ENCODE results near the gene KSR1.
"Not testable (repeated sequence)": the region's sequence is repeated elsewhere in the genome, so short reads cannot be mapped to it uniquely, and the experiment has no call there.

Gene KSR1

DNA sequence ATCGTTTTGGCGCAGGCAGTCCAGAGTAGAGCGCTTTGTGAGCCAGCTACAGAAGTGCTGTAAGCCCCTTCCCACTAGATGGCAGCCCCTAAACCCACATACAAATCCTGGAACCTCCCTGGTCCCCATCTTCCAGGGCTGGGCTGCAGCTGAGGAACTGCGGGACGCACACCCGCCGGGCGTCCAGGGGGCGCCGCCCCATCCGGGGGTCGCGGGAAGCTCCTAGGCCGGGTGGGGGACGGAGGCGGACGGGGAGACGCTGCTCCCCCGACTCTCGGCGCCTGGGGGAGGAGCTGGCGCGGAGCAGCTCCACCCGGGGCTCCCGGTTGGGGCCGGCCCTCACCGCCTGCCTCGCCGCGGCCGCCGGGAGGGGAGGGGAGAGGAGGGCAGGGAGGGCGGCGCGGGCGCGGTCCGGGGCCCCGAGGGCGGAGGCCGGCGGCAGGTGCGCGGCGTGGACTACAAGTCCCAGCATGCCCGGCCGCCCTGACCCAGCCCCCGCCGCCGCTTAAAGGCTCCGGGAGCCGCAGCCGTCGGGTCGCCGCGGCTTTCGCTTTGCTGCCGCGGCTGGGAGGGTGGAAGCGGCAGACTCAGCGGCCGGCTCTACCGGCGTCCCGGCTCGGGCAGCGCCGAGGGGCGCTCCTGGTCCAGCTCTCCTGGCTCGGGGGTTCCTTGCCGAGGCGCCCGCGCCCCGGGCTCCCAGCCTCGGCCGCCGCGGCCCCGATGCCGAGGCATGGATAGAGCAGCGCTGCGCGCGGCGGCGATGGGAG lies at the start of gene KSR1:
KSR1 (plus strand) TSS at position 535 of the 767 bp plus-strand sequence; CDS start at position 731, 196 bp downstream.
- DNase-seq: peak; percentile 91

DNA sequence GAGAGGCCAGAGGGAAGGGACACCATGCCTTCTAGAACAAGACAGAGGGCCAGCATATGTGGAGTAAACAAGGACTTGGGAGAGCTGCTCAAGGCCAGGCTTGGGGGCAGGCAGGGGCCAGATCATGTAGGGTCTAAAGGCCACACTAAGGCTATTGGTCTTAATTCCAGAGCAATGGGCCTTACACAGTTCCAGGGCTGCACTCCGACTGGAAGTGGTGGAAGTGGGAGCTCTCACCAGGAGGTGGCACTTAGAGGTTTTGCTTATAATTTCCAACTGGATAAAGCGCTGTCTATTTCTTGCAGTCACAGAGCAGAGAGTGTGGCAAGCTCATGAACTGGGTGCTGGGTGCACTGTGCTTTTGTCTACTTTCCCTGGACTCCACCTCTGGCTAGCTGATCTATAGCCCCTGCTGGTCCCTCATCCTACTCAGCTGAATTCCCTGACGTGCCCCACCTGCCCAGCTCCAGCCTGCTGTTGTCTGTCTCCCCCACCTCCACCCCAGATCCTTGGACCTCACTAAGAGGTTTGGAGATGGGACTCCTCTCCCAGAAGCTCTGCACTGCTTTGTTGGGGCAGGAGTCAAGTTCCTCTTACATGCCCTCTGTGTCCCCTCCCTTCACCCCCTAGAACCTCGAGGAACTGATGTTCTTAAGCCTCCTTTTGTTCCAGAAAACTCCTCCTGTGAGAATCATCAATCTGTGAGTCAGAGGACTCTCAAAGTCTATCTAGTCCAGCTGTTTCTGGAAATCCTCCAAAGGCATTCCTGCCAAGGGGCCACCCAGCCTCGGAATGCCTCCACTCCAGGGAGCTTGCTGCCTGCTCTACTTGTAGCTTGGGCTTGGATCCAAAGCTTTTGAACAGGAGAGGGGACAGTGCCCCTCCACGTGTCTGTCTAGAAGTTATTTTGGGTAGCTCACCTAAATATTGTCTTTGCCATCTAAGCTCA lies 48.1 kb upstream of the KSR1 start:
- no peak for DNase-seq

GRCh38 chr17:27408891-27409290 lies 47.4 kb upstream of the KSR1 start:
- no peak for DNase-seq

DNA sequence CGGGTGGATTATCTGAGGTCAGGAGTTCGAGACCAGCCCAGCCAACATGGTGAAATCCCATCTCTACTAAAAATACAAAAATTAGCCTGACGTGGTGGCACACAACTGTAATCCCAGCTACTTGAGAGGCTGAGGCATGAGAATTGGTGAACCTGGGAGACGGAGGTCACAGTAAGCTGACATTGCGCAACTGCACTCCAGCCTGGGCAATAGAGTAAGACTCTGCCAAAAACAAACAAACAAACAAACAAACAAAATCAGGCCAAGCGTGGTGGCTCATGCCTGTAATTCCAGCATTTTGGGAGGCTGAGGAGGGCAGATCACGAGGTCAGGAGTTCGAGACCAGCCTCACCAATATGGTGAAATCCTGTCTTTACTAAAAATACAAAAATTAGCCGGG lies 44.1 kb upstream of the KSR1 start:
- not testable (repeated sequence) for DNase-seq

DNA sequence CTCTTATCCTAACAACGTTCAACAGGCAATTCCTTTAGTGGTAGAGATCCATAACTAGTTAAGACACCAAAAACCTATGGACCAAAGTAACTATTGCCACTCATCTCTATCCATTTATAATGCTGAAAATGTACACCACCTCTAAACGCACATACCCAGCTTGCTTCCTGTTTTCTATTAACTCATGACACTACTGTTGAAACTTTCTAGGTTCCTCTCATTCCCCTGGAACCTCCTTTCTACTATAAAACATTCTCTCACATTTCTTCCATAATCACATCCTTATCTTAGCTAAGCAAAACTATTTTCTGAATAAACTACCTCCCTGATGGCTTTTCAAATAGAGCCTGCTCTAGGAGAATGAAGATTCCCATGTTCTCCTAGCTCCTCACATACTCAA lies 42.9 kb upstream of the KSR1 start:
- DNase-seq: no peak

GRCh38 chr17:27413792-27414191 lies 42.5 kb upstream of the KSR1 start:
- no peak for DNase-seq

GRCh38 chr17:27414271-27414670 lies 42.0 kb upstream of the KSR1 start:
- DNase-seq: no peak

DNA sequence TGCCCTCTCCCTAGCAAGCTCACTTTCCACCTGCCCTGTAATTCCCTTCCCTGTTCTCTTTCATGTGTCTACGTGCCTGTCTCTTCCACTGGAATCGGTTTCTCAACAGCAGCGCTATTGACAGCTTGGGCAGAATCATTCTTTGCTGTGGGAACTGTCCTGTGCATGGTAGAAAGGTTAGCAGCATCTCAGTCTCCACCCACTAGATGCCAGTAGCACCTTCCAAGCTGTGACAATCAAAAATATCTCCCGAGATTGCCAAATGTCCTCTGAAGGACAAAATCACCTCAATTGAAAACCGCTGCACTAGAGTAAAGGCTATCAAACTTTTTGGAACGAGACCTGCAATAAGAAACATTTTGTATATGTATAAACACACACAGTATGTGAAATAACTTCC lies 41.6 kb upstream of the KSR1 start:
- no peak for DNase-seq

GRCh38 chr17:27415120-27415795 lies 41.0 kb upstream of the KSR1 start:
- DNase-seq: no peak

GRCh38 chr17:27417596-27418365 lies 38.5 kb upstream of the KSR1 start:
- DNase-seq: no peak

DNA sequence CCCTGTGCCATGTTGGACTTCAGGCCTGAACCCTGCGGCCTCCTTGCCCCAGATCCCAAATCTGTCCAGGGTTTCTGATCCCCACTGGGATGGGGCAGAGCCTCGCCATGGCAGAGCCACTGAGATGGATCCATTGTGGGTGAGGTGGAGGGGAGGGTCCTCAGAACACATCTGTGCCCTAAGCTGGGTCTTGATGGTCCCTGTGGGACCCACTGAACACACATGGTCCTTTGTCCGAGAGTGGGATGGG lies 38.0 kb upstream of the KSR1 start:
- no peak for DNase-seq

GRCh38 chr17:27419156-27419555 lies 37.1 kb upstream of the KSR1 start:
- DNase-seq: no peak

DNA sequence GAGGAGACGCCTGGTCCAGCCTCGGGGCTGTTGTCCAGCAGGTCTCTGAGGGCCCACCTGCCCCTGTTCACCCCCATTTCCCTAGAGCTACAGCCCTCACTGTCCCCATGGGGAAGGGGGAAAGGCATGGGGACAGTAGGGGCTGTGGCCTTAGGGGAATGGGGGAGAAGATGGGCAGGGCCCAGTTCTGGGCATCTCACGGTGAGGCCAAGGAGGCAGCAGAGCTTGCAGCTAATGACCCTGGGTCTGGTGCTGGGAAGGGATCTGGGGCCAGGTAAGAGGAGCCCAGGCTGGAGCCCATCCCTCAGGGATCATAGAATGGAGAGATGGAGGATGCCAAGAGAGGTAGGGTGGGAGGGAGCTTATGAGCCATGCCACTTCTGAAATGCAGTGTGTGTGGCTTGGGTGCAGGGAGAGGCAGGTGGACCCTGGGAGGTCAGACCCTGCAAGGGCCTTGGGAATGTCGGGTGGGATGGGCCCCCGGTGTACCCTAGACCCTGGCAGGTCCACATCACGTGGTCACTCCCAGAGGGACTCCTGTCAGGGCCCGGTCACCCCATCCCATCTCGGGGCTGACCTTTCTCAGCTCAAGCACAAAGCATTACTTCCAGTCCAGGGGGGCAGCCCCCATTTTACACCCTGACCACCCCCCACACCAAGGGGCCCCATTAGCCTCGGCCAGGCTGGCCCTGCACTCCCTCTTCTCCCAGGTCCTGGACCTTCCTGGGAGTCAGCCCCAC lies 35.9 kb upstream of the KSR1 start:
- no peak for DNase-seq

DNA sequence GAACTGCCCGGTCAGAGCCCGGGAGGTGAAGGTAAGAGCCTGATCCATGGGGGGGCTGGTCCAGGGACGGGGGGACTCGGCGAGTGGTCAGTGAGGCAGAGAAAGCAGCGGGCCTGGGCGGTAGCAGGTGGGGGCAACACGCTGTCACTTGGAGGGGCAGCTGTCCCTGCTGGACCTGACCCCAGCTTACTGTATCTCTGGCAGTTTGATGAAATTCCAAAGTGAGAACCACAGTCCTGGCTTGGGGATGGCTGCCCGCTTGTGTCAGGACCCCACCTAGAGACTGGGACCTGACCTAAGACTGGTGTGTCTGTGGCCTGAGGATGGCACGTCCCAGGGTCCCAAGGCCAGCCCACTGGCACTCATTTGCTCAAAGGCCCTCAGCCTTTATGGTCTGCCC lies 35.1 kb upstream of the KSR1 start:
- no peak for DNase-seq

GRCh38 chr17:27421626-27422025 lies 34.6 kb upstream of the KSR1 start:
- DNase-seq: not testable (repeated sequence)

GRCh38 chr17:27422601-27423000 lies 33.6 kb upstream of the KSR1 start:
- no peak for DNase-seq

DNA sequence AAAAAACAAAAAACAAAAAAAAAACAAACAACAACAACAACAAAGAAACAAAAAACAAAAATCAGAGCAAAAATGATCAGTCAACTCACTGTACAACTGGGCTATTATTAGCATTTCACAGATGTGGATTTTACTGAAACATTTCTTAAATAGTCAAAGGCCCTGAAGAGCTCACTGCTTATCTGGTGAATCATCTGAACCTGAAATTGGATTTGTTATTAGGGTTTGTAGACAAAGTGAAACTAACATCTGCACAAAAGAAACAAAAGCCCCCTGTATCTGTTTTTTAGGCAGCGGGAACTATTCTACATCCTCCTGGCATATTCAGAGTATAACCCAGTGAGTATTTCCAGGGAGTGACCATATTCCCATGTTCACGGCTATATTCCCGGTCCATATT lies 32.6 kb upstream of the KSR1 start:
- DNase-seq: no peak

GRCh38 chr17:27424516-27424915 lies 31.7 kb upstream of the KSR1 start:
- DNase-seq: no peak

DNA sequence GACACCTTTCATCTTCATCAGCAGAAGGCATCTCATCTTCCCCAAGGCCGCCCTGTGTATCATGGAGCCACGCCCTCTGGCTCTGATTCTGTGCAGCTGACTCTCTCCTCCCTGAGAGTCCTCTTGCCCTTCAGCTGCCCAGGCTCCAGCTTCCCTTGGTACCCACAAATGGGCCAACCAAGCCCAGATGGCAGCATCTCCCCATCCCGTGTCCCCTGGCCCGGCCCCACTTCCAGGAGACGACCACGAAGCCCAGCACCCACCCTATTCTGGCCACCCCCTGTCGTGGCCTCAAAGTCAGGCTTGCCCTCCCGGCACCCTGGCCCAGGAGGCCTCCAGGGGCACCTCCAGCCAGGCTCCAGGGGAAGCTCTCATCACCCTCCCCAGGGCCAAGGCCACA lies 31.3 kb upstream of the KSR1 start:
- no peak for DNase-seq

GRCh38 chr17:27425571-27425970 lies 30.7 kb upstream of the KSR1 start:
- DNase-seq: not testable (repeated sequence)

DNA sequence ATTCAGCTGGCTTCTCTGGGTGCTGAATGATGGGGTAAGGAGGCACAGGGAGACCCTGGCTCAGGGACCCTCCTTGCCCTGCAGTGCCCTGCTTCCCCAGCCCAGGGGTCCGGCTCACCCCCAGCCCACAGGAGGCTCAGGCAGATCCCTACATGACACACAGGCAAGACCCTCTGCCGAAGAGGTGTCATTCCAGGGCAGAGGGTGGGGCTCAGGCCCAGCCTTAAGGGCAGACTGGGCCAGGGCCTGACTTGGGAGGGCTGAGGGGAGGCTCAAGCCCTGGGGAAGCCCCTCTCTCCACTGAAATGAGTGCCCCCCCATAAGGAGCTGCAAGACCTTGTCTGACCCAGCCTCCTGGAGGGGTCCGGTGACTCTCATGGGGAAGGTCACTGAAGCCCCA lies 30.3 kb upstream of the KSR1 start:
- no peak for DNase-seq

DNA sequence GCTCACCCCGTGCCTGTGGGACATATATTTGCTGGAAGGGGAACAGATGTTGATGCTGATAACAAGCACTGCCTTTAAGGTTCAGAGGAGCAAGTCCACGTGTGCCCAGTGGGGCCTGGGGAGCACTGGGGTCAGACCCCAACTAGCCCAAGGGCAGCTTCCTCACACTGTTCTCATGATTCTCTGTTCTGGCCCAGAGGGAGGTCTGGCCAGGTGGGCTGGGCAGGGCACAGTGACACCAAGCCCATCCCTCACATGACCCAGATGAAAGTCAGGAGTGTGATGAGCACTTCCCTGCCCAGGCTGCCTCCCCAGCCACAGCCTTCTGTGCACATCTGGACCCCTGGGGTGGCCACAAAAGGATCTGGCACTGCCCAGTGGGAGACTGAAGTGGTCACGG lies 29.8 kb upstream of the KSR1 start:
- not testable (repeated sequence) for DNase-seq

Data from NCI-H146 (cell line).